ENCODE results near the gene ACAP2. TPM values are rescaled to one million over a fixed set of nuclear protein-coding genes. Genes with fewer than 3 reads are reported as not detected.

ACAP2 gene
- total RNA-seq, 1 donor, result 91.1 TPM

DNA sequence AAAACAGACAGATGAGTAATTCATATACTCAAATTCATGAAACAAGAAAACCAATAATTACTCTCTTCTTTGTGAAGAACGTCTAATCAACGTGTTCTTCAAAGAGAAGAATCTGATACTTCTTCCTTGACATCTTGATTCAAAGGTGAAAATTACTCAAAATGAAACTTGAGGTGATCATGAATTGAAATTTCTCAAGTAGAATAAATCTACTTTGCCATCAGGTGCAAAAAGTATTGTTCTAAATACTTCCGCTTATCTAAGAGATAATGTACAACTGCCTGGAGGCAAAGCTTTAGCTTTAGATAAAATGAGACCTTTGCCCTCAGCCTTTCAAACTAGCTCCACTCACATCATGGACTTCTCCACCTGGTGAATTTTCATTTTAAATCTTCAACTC, 158.0 kb downstream of the ACAP2 start:
- TF ChIP-seq, protein P1, sequence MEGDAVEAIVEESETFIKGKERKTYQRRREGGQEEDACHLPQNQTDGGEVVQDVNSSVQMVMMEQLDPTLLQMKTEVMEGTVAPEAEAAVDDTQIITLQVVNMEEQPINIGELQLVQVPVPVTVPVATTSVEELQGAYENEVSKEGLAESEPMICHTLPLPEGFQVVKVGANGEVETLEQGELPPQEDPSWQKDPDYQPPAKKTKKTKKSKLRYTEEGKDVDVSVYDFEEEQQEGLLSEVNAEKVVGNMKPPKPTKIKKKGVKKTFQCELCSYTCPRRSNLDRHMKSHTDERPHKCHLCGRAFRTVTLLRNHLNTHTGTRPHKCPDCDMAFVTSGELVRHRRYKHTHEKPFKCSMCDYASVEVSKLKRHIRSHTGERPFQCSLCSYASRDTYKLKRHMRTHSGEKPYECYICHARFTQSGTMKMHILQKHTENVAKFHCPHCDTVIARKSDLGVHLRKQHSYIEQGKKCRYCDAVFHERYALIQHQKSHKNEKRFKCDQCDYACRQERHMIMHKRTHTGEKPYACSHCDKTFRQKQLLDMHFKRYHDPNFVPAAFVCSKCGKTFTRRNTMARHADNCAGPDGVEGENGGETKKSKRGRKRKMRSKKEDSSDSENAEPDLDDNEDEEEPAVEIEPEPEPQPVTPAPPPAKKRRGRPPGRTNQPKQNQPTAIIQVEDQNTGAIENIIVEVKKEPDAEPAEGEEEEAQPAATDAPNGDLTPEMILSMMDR (IDR thresholded peaks at IDR 0.05; ENCODE audit: insufficient read depth, low read depth, low read length), result no peak
- no peak overlapping the region for H3K4me3 ChIP-seq (ENCODE audit: low read depth, low read length)
- DNase-seq (ENCODE audit: low read depth), result no peak

DNA sequence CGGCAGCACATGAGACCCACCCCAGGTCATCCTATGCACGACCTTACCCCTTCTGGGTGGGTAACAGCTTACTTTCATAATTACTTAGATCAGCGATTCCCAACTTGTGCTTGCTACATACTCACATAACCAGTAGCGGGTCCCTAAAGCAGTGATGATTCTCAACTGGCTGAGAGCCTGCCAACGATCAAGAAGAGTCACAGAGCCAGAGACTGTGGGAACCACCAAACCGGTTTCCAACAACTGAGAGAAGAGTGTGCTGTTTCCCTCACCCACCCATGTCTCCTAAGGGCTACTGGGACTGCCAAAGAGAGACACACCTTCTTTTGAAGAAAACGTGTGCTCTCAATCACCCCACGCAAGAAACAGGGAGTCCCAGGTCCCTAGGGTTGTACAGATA, 159.9 kb downstream of the ACAP2 start:
- TF ChIP-seq, protein P1 (IDR thresholded peaks at IDR 0.05; ENCODE audit: insufficient read depth, low read depth, low read length), result no peak
- no peak overlapping the region for H3K4me3 ChIP-seq (ENCODE audit: low read depth, low read length)
- DNase-seq (ENCODE audit: low read depth), result no peak

DNA sequence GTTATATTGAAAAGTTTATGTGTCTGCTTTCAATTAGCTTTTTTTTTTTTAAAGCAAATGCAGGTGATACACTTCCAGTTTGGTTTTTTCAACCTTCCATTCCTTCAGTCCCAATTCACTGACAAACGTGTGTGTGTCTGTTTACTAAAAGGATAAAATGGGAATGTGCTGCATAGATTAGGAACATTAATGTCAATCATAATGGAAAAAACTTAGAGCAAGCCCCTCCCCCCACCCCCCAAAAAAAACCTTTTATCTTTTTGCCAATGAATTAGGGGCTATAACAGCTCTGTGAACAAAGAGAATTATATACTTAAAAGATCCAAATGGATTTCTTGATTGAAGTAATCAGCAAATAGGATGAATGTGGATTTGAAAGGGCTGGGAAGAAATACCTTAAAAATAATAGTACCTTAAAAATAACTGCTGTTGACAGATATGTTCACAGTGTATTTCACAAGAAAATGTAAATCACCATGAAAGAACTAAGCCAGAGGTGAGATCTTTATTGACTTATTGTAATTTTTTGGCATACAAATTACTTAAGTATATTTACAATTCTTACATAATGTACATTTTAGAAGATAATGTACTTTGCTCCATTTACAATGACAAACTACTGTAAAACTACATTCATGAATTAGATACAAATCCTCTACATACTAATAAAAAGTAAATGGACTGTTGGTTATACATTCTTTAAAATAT, 168.4 kb downstream of the ACAP2 start:
- H3K4me3 ChIP-seq (ENCODE audit: low read depth, low read length), result no peak overlapping the region
- no peak for DNase-seq (ENCODE audit: low read depth)
- TF ChIP-seq, protein P1 (IDR thresholded peaks at IDR 0.05; ENCODE audit: insufficient read depth, low read depth, low read length), result no peak

DNA sequence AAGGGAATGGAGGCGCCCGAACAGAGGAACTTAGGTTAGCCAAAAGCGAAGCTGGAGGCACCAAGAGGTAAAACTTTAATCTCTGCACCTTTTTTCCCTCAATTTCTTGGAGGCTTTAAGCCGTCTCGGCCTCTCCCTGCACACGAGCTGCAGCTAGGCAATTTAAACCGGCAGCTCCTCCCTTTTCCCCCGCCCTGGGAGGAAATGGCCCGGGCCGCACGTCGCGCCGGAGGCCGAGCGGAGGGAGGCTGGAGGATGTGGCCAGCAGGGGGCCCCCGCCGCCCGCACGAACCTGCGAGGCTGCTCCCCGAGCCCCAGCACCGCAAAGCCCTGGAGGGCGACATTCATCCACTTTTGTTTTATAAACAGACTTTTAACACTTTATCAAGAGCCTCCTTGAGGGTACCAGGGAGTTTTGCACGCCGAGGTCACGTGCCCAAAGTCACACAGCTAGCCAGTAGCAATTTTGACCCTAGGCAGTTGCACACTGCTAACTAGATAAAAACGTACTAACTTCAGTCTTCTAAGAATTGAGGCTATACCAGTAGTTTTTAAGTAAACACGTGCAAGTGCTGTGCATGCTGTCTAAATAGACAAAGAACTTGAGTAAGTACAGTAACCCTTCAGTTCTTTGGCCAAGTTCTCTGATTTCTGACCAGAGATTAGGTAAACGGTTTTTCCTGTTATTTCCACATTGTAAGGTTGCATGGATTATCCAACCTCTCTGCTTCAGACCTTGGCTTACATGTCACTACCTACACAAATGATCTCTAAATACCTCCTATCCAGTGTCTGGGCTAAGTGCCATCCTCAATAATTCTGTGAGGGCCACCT, 171.2 kb downstream of the ACAP2 start:
- TF ChIP-seq, protein P1 (IDR thresholded peaks at IDR 0.05; ENCODE audit: insufficient read depth, low read depth, low read length), result peak; percentile 91
- peak overlapping the region; percentile 70 for H3K4me3 ChIP-seq (ENCODE audit: low read depth, low read length)
- DNase-seq (ENCODE audit: low read depth), result peak; percentile 88

DNA sequence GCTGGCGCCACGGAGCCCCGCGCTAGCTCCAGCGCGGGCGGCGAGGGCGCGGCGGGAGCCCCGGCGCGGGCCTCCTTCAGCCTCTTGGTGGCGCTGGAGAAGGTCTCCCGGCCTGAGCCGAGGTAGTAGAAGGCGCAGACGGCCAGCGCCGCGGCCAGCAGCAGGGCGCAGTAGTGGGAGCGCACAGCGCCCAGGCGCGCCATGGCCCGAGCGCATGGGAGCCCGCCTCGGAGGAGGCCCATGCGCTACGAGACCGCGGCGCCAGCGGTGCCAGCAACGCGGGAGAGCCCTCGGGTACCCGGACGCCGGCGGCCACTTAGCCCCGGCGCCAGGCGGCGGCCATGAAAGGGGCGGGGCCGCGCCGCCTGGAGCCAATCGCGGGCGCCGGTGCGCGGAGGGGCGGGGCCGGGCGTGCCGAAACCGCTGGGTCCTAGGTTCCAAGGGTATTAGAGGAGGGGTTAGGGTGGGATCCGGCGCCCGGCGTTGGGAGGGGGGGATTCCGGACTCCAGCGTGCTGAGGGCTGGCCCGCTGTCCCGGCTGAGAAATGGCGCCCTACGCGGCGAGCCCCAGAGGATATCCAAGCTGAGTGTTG, 171.9 kb downstream of the ACAP2 start, which contains the start of gene XXYLT1:
TSS of gene XXYLT1 (minus strand) at position 343 of the 593 bp plus-strand sequence. CDS start at position 242, 101 bp downstream.
- TF ChIP-seq, protein P1 (IDR thresholded peaks at IDR 0.05; ENCODE audit: insufficient read depth, low read depth, low read length), result peak; percentile 46
- DNase-seq (ENCODE audit: low read depth), result peak; percentile 85
- H3K4me3 ChIP-seq (ENCODE audit: low read depth, low read length), result peak within 1 kb of the TSS; percentile 70

DNA sequence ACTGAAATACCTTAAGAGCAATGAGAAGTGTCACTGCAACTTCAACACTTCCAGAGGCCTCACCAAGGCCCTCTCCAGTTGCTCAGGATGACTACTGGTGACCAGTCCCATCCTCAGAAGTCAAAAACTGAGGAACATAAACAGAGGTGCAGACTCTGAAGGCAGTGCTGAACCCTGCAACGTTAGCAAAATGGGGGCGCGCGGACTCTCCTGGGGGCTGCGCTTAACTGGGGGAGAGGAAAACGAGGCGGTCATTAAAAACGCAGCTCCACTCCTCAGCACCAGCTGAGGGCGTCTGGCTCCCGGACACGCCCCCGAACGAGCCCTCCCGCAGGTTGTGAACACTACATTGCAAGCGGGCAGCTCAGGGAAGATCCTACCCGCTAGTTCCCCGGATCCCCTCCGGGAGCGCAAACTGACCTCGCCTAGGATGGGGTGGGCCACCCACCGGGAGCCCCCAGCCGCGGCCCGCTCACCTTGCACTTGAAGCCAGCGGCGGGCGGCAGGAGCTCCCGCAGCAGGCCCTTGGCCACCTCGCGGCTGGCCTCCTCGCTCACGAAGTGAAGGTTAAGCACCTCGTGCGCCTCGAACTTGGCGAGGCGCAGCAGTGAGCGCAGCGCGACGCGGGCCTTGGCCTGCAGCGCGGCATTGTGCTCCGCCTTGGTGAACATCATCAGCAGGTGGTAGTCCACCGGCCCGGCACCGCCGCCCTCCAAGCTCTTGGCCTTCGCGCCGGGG, 172.6 kb downstream of the ACAP2 start:
- DNase-seq (ENCODE audit: low read depth), result peak; percentile 41
- TF ChIP-seq, protein P1 (IDR thresholded peaks at IDR 0.05; ENCODE audit: insufficient read depth, low read depth, low read length), result peak; percentile 15
- H3K4me3 ChIP-seq (ENCODE audit: low read depth, low read length), result peak overlapping the region; percentile 70

Data from fibroblast of villous mesenchyme (primary cell).